GM19239 (cell line): ENCODE data around the gene TMEM167A.

Experiments
- DNase-seq: peaks from one replicate; pipeline ENCODE4 v3.0.0; 2011; ENCODE audit warnings: low spot score; ENCODE audit not compliant: insufficient read length
- FAIRE-seq: peaks from 2 replicates; lab custom pipeline; 2011; peaks lifted over from hg19 to GRCh38; lab: Jason Lieb, UNC

Gene TMEM167A, protein sequence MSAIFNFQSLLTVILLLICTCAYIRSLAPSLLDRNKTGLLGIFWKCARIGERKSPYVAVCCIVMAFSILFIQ

DNA sequence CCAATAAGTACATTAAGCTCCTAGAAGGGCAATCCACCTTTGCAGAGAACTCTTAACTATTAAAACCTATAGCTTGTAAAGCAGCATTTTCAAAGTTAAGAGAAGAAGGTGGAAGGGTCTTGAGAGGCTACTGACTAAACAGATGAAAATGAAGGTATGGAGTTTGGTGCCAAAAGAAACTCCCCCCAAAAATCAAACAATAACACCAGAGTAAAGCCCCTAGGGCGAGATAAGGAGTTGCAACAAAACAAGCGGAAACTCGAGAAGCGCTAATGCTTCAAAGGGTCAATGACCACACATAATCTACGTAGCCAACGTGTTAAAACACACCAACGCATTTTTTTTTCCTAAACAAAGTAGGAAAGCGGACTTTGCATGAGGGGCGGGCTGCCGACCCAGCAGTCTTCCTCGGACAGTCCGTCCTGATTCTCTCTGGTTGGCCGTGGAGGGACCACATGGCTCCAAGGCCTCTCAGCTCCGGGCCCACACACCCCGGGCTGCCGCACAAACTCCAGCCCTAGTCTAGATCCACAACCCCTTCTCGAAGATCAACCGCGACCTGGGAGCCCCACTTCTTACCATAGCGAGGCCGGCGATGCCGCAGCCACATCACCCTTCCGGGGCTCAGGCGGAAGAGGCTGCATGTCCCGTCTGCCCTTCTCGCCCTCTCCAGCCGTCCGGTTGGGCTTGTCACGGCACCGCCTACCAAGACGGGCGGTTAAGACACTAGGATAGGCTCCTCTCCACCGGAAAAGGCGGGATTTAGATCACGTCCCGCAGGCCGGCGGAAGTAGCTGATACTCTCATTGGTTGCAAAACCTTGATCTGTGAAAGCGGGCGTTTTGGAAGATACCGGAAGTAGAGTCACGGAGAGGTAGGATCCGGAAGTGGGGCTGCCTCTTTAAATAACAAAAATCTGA, at the start of gene TMEM167A, which contains the start of gene XRCC4:
Gene TMEM167A, minus strand, starts transcription at position 653 of the 920 bp plus-strand sequence. Its CDS starts 71 bp downstream, at position 582.
Gene XRCC4, plus strand, starts transcription at position 806 of the 920 bp plus-strand sequence. CDS start 27,373 bp downstream, outside the sequence.
- FAIRE-seq (peak; percentile 98), DNase-seq (peak; percentile 68)

DNA sequence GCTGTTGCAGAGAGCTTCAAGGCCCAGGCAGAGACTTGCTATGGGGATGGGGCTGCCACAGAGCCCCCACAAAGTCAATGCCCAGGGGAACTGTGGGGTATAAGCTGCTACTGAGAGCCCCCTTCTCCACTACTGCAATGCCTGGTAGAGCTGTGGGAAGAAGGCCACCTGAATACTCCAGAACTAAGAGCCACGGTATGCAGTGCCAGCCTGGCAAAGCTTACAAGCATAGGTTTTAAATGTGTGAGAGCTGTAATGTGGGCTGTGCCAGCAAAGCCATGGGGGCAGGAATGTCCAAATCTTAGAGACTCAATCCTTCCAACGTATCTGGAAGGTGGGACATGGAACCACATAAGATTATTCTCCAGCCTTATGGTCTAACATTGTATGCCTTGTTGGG, 49.3 kb upstream of the TMEM167A start:
- FAIRE-seq (no peak), DNase-seq (no peak)

DNA sequence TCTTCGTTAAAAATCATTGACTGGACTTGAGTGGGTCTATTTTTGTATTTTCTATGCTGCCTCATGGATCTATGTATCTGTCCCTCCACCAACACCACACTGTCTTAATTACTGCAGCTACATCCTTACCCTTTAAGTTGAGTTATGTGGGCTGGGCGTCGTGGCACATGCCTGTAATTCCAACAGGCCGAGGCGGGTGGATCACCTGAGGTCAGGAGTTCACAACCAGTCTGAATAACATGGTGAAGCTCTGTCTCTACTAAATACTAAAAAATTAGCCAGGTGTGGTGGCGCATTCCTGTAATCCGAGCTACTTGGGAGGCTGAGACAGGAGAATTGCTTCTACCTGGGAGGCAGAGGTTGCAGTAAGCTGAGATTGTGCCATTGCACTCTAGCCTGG, 48.4 kb upstream of the TMEM167A start:
- no peak for FAIRE-seq
- no peak for DNase-seq

DNA sequence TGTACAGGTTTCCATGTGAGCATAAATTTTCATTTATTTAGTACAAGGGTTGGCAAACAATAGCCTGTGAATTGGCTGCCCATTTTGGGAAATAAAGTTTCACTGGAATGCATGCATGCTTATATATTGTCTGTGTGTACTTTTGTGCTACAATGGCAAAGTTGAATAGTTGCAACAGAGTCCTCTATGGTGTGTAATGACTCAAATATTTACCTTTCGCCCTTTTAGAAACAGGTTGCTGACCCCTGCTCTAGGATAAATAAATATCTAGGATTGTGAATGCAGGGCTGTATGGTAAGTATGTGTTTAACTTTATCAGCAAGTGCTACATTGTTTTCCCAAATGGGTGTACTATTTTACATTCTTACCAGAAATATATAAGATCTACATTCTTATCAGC, 47.4 kb upstream of the TMEM167A start:
- FAIRE-seq (no peak), DNase-seq (no peak)

DNA sequence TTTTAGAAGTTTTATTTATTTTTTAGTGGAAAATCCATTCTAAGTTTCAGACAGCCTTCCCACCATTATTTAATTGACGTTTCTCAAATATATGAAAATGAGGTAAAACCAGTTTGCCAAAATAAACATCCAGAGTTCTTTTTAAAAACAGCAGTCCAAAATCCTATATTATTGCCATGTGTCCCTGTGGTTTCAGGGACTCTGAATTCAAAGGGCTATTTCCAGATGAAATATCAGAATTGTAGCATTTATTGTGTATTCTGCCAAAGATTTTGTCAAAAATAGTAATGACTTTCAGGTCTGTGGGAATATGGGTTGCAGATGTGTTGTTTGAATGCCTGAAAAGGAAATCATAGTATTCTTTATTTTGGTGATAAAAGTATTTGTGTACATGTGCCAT, 41.8 kb upstream of the TMEM167A start:
- DNase-seq (no peak), FAIRE-seq (no peak)

DNA sequence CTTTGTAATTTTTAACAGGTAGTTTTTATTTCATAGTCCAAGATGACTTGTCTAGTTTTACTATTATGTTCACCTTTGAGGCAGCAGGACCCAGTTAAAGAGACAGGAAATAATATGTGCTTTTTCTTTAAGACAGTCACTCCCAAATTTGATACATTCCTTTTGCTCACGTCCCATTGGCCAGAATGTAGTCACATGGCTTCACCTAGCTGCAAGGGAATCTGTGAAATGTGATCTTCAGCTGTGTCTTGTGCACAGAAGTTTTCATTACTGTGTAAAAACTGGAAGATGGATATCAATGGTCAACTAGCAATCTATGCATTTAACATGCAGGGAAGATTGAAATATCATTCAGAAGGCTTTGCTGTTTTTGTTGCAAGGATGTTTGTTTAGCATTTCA, 41.3 kb upstream of the TMEM167A start:
- DNase-seq (no peak), FAIRE-seq (no peak)

DNA sequence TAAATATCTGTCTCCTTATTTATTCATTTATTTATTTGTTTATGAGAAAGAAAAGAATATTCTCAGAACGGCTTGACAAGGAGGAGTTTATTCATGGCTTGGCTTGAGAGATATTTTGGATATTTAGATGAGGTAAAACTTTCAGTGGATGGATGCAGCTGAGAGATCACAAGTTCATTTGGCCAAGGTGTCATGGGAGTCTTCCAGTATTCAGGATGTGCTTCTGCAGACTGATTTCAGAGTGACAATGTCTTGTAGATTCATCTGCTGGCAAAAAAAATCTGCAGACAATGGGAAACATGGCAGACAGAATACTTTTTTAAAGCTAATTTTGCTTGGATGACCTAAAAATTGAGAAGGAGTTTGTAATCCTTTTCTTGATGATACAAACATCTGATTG, 38.6 kb upstream of the TMEM167A start:
- DNase-seq (no peak), FAIRE-seq (no peak)

DNA sequence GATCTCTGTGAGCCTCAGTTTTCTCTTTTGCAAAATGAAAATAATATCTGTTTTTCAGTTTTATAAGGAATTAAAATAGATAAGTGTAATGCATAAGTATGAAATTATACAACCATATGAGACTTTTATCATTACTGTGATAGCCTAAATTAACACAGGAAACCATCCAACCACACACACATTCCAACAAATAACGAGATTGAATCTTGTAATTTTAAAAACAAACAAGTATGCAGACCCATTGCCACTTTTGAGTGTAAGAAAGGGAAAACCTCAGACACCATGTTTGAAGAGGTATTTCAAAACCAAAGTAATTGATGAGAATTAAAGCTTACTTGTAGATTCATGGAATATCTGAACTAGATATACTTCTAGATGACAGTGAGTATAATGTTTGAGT, 32.2 kb upstream of the TMEM167A start:
- FAIRE-seq (no peak), DNase-seq (no peak)

DNA sequence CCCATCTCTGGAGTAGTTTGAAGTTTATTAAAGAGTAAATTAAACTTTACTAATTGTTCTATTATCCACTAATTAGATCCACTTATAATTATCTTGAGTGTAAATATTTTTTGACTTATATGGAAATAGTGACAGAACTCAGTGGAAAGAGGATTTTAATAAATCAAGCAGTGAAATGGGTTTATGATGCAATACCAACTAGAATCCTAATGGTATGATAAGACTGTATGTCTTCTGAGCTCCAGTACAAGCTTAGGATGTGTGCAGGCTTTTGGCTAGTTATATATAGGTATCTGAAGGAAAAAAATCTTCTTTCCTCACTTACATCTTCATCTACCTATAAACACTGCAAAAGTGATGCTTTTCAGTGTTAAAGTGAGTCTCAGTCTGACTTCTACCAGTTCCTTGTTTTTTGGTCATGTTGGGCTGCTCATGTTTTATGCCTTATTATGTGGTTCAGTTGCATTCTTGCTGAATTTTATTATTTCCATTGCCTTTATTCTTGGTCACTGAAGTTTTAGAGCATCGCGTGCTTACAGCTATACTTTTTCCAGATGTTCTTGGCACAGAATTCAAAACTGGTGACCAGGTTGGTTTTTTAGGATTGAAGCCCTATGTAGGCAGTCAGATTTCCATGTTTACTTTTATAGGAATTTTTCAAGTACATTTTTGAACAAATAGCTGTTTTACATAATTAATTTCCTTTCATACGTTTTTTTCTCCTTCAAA, 30.7 kb upstream of the TMEM167A start:
- DNase-seq (no peak), FAIRE-seq (no peak)

DNA sequence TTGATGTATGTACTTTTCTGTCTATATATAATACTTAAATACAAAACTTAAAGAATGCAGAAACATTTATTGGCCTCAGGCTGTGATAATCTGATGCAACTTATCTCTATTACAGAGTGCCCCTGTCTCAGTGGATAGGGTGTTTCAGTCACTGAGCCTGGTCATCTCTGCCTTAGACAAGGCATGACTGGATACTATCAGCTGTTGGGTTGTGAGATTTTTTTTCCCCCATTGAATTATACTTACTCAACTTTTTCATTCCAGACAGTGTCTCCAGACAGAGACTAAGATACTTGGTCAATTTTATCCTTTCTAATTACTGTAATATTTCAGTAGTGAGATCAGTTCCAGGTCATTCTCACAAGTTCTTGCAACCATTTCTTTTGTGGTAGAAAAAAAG, 26.8 kb upstream of the TMEM167A start:
- no peak for FAIRE-seq
- no peak for DNase-seq

DNA sequence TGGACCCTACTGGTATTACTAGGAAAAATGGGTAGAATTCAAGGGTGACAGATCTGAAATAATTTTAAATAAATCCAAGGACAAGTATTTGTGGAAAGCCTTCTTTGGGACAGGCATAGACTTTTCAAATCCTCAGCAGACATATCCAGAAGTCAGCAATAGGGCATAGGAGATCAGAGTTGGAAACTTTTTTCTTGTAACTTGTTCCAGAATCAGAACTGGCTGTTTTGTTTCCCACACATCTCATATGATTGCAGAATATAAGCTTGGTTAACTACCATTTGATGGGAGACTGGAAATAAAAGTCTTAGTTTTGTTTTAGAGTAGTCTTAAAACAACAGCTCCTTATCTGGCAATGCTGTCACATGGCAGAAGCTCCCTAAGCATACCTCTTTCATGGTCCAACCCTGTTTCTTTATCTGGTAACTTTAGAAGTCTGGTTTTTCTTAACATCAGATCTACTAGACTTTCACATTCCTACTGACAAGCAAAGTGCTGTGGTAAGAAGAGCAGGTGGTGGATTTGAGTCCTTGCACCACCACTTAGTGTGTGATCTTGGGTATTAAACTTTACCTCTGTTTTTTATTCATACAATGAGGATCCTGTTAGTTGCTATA, 25.3 kb upstream of the TMEM167A start:
- FAIRE-seq, result no peak
- no peak for DNase-seq

DNA sequence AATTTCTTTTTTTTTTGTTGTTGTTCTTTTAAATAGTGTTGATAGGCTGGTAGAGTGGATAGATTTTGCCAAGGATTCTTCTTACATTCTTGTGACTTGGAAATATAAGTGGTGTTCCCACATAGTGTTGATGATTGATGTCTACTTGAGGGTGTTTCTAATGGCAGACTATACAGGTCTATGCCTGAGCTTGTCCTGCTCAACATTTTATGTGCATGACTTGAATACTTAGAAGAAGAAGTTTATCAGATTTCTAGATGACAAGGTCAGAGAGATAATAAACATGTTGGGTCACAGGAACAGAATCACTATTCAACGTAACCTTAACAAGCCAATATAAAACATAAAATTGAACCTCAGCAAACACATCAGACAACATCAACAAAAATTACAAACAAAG, 24.3 kb upstream of the TMEM167A start:
- no peak for DNase-seq
- FAIRE-seq, result no peak

DNA sequence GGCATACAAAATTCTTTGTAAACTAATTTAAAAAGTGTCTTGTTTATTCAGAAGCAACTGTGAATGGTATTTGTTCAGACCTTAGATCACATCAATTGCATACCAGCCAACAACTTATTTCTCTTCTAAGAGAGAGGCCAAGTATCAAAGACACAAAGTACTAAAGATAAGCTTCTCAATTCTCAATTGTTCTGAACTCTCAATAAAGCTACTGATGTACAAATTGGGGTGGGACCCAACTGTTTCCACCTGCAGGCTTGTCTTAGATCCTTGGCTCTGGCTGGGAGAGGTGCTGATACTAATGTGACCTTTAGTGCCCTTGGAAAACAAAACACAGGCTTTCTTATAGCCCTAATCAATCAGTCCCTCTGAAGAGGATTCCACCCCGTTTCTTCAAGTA, 22.3 kb upstream of the TMEM167A start:
- FAIRE-seq, result no peak

DNA sequence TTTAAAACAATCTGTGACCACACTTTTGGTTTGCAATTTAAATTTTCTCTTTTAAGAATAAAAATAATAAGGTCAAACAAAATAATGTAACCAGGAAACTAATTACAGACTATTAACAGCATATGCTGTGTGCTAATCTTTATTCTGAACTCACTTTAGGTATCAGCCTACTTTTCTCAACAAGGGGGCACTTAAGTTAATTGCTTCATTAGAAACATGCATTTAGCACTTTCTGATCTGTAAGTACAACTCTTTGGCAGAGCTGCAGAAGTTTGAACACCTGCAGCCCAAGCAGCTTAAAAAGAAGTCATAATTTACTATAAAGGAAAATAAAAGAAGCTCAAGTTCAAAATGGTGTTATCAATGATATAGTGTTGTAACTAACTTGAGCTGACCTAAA, 21.8 kb upstream of the TMEM167A start:
- no peak for DNase-seq
- no peak for FAIRE-seq

More for the DNA sequence above, 22.3 kb upstream of the TMEM167A start:
- no peak for DNase-seq

DNA sequence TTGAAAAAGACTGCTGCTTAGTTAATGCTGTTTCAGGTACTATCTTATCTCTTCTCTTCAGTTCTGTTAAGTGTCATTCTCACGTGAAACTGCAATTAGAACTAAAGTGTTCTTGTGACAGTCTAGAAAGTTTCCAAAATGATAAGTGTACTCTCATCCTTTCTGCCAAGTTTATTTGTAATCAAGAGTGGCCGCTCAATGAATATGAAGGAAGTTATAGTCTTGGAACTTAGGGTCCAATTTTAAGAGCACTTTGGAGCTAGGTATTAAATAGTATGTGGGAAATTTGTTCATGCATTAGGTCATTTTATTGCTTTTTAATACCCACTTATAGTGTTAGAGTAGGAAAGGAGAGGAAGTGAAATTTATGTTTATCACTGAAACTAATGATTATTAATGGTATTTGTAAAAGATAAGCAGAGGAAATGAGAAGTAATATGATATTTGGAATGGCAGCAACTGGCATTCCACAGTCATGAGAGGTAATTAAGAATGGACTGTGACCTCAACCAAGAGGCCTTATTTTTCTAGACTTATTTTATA, 20.6 kb upstream of the TMEM167A start:
- DNase-seq (no peak), FAIRE-seq (no peak)

DNA sequence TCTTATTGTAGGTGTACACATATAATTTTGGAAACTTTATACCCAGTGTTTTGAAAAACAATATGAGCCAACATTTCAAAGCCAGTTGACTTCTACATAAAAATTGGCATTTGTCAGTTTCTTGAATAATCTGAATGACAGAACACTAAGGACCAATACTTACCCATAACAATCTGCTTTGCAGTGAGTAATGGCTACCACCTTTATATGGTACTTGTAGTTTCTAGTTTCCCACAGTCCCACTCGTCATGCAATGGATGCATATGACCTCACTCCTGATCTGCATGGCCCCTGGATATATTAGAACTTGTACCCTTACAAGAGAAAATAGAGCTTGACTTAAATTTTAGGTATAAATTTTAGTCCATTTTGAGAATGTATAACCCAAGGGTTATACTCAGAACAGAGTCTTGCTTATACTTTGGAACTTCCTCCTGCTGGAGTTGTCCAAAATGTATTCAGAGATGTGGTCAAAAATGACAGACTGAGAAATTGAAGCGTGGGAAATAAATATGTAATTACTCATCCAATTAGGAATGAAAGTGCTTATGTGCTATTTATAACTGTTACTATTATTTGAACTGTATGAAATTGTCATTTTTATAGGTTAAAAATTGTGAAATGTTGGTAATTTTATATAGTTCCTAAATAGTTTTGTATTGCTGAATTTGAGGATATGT, 19.6 kb upstream of the TMEM167A start:
- DNase-seq (no peak), FAIRE-seq (no peak)

DNA sequence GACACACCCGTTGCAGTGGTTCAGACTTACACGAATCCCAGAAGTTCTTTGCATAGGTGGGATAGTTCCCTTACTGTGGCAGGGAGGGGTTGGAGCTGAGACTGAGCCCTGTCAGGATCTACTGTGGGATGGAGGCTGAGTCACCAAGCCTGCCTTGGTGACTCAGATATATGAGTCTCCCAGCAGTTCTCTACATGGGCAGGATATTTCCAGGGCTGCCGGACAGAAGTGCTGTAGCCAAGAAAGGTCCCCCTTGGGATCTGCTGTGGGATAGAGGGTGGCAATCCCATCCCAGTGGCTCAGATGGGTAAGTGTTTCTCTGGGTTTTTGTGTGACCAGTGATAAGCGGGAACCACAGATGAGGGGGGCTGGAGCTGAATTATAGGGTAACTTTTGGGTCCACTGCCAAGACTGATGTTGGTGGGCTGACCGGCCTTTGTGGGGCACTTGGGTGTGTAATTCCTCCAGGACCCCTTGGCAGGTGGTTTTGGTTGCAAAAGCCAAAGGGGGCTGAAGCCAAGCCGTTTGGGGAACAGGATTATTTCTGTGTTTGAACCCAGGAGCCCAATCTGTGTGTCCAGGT, 18.9 kb upstream of the TMEM167A start:
- DNase-seq (no peak), FAIRE-seq (no peak)

DNA sequence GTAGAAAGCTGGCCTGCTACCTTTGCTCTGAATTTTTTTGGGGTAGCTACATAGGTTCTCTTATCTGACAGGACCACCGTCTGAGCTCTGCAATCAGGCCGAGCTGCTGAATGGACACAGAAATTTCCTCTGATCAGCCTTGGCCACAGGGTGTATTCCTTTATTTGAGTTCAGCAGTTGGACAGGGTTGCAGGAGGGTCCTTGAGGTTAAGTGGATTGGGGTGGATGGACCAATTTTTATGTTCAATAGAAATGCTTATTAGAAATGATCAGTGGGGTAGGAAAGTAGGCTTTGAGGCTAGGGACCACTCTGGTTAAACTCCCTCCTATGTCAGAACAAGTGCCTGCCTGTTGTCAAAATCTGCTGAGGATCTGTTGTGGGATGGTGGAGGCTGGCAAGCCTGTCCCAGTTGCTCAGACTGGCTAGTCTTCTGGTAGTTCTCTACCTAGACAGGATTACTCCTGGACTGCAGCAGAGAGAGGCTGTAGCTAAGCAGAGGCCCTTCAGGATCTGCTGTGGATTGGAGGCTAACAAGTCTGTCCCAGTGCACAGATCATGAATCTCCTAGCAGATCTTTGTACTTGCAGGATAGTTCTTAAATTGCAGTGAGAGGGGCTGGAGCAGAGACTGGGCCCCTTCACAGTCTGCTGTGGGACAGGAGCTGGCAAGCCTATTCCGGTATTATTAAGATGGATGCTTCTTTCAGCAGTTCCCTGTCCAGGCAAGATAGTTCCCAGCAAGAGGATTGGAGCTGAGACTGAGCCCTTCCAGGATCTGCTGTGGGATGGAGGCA, 18.2 kb upstream of the TMEM167A start:
- no peak for DNase-seq

DNA sequence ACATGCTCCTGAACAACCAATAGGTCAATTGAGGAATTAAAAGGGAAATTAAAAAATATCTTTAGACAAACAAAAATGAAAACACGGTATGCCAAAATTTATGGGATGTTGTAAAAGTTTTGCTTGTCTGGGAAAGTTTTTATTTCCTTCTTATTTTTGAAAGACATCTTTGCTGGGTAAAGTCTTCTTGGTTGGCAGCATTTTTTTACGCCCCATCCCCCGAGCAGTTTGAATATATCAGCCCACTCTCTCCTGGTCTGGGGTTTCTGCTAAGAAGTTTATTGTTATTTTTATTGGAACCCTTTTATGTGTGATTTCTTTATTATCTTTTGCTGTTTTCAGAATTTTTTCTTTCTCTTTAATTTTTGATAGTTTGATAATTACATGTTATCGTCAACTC, 16.5 kb upstream of the TMEM167A start:
- FAIRE-seq (no peak), DNase-seq (no peak)

More for the DNA sequence above, 18.2 kb upstream of the TMEM167A start:
- FAIRE-seq, result no peak
